OCI-LY7 (cell line): Measurements from ENCODE around the gene CIAPIN1. TPM values are rescaled to one million over a fixed set of nuclear protein-coding genes. Genes with fewer than 3 reads are reported as not detected.

Experiments
- BruUV-seq: library from RNA; stranded (reverse); fragments of 400-500 nt; replicated peaks from 2 replicates; lab custom pipeline; 2021; lab: Mats Ljungman, UMichigan
- CTCF ChIA-PET: fragments of 300-600 bp; sonication (Branson Sonifier 250); formaldehyde crosslinking; loops from one replicate; lab custom pipeline; 2022; ENCODE audit warnings: antibody characterized with exemption; ENCODE audit not compliant: unreplicated experiment; lab: Charles Lee
- POLR2A ChIA-PET: fragments of 300-600 bp; sonication (Branson Sonifier 250); formaldehyde crosslinking; loops from one replicate; lab custom pipeline; 2022; ENCODE audit warnings: antibody characterized with exemption; lab: Charles Lee
- DNase-seq: peaks from one replicate; pipeline ENCODE4 v3.0.0-alpha.2; 2015; ENCODE audit warnings: low spot score
- H2AFZ ChIP-seq: fragments of 200-600 bp; sonication (generic), shearing (Covaris generic); 2 replicates; pipeline ENCODE4 v1.6.1; 2014; ENCODE audit warnings: mild to moderate bottlenecking, antibody characterized with exemption, low read length, moderate library complexity
- H3K27ac ChIP-seq: fragments of 200-600 bp; sonication (generic); 2 replicates; pipeline ENCODE4 v1.5.1; 2014; ENCODE audit warnings: mixed run types, low read depth, mild to moderate bottlenecking, moderate library complexity, low read length, inconsistent platforms; ENCODE audit not compliant: poor library complexity, severe bottlenecking
- H3K36me3 ChIP-seq: fragments of 200-600 bp; sonication (generic); 2 replicates; pipeline ENCODE4 v1.6.1; 2014; ENCODE audit warnings: mild to moderate bottlenecking, antibody characterized with exemption, low read length, moderate library complexity, mixed read lengths; ENCODE audit not compliant: insufficient read depth
- H3K4me1 ChIP-seq: fragments of 200-600 bp; sonication (generic); 2 replicates; pipeline ENCODE4 v1.5.1; 2014; ENCODE audit warnings: mild to moderate bottlenecking, low read length; ENCODE audit not compliant: insufficient read depth, poor library complexity, severe bottlenecking
- H3K4me2 ChIP-seq: fragments of 200-600 bp; sonication (generic); 2 replicates; pipeline ENCODE4 v1.6.1; 2014; ENCODE audit warnings: mild to moderate bottlenecking, low read length
- H3K4me3 ChIP-seq: fragments of 200-600 bp; sonication (generic); 2 replicates; pipeline ENCODE4 v1.5.1; 2014; ENCODE audit warnings: mild to moderate bottlenecking, low read depth, low read length; ENCODE audit not compliant: poor library complexity, severe bottlenecking
- H3K79me2 ChIP-seq: fragments of 200-600 bp; sonication (generic); 2 replicates; pipeline ENCODE4 v1.6.1; 2016; ENCODE audit warnings: low read depth, mild to moderate bottlenecking, low read length, moderate library complexity, mixed read lengths; ENCODE audit not compliant: insufficient read depth
- H3K9me2 ChIP-seq: fragments of 200-600 bp; sonication (generic); 2 replicates; pipeline ENCODE4 v1.6.1; 2016; ENCODE audit warnings: mild to moderate bottlenecking, low read length, mixed read lengths; ENCODE audit not compliant: insufficient read depth
- H3K9me3 ChIP-seq: fragments of 200-600 bp; sonication (generic); 2 replicates; pipeline ENCODE4 v1.6.1; 2014; ENCODE audit warnings: mild to moderate bottlenecking, mixed run types, low read length, mixed read lengths
- H4K20me1 ChIP-seq: fragments of 200-600 bp; sonication (generic); 2 replicates; pipeline ENCODE4 v1.6.1; 2014; ENCODE audit warnings: mild to moderate bottlenecking, antibody characterized with exemption, low read length, moderate library complexity, mixed read lengths; ENCODE audit not compliant: insufficient read depth
- CTCF ChIP-seq: fragments of 200-600 bp; sonication (generic); conservative IDR thresholded peaks from 2 replicates; pipeline ENCODE4 v1.5.1; 2014; ENCODE audit warnings: mild to moderate bottlenecking, antibody characterized with exemption, low read length, moderate library complexity, mixed read lengths
- EZH2phosphoT487 ChIP-seq: fragments of 200-600 bp; sonication (generic); IDR thresholded peaks from 2 replicates; pipeline ENCODE4 v1.6.1; 2018; ENCODE audit warnings: low read depth, borderline replicate concordance, mild to moderate bottlenecking, mixed run types, antibody characterized with exemption, low read length, moderate library complexity, mixed read lengths
- intact Hi-C: fragments of 100-400 bp; cut with micrococcal nuclease; formaldehyde crosslinking; loops from one replicate; pipeline ENCODE4 v1.10.0; 2022; ENCODE audit not compliant: unreplicated experiment
- total RNA-seq, 2 experiments: library from RNA; depleted of rRNA in 1 of 2; stranded (reverse); fragments of >200 nt in 1 of 2; shearing (Covaris generic) in 1 of 2; gene quantifications; 2 replicates each; pipeline ENCODE4 v1.2.3, GENCODE V29; 2014 to 2022

CIAPIN1 gene
- total RNA-seq, 2 experiments from 2014 or later = 47.7 to 58.9 TPM

DNA sequence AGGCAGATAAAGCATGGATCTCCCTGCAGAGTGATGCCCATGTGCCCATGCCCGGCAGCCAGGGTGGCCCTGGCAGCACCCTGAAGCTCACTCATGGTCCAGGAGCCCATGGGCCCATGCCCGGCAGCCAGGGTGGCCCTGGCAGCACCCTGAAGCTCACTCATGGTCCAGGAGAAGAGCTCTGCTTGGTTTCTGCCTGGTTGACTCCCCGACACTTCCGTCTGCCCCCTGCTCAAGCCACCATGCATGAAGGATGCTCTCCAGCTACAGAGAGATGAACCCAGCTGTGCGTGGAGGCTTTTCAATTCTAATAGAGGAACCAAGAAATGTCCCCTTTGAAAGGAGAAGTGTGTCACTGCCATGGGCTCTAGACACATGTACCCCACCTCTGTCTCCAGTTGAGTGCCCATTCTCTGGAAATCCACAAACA lies 33.9 kb downstream of the CIAPIN1 start:
- ChIA-PET CTCF (interaction anchor here (0.6 to 1.2 kb wide), 4 partner anchors 24 to 200 kb away, joined by 3 to 6 read pairs (median 4); partner anchors contain the start of gene POLR2C), POLR2A (interaction anchor here (0.5 to 1.3 kb wide), 6 partner anchors 9 to 114 kb away, joined by 3 to 5 read pairs (median 3); partner anchors contain the start of genes CIAPIN1 and COQ9)
- no peaks in the 10 kb centered on the region for H3K79me2 ChIP-seq
- no peaks in the 10 kb centered on the region for H3K9me3 ChIP-seq
- no peaks in the 10 kb centered on the region for H4K20me1 ChIP-seq
- TF ChIP-seq CTCF (no peak), EZH2phosphoT487 (no peak)
- peak overlapping the region; percentile 69 for H3K27ac ChIP-seq
- intact Hi-C loops = loop anchor here (1.0 to 10.0 kb wide), 3 partner anchors 113 to 231 kb away; partner anchors contain the start of genes PSME3IP1 and RSPRY1
- H3K9me2 ChIP-seq = no peaks in the 10 kb centered on the region
- peak overlapping the region; percentile 68; the same call in 1 of the 2 replicates for H2AFZ ChIP-seq
- no TSS peak for BruUV-seq
- DNase-seq = peak; percentile 94
- H3K4me1 ChIP-seq = peaks cover 31% of the 10 kb centered on the region
- H3K4me2 ChIP-seq = peak overlapping the region; percentile 63
- no peaks in the 10 kb centered on the region for H3K36me3 ChIP-seq
- H3K4me3 ChIP-seq = peak overlapping the region; percentile 0

DNA sequence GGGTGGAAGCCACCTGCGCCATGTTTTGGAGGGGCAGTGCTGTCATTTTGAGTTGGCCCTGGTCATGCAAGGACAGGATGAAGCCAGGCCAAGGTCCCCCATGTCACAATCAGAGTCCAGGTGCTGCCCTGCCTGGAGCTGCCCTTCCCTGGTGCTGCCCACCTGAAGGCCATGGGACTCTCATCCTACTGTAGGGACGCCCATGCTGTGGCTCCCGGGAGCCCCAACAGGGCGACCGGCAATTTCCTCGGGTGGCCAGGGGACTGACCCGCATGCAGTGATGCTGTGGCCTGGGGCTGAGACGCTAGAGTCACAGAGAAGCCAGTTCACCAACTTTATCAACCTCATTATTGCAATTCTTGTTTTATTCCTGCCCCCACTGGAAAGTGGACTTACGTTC lies 34.6 kb downstream of the CIAPIN1 start:
- peak overlapping the region; percentile 63 for H3K4me2 ChIP-seq
- peaks cover 31% of the 10 kb centered on the region for H3K4me1 ChIP-seq
- no peak overlapping the region; the same call in 1 of the 2 replicates for H2AFZ ChIP-seq
- no peak overlapping the region for H3K4me3 ChIP-seq
- H4K20me1 ChIP-seq = no peaks in the 10 kb centered on the region
- H3K9me2 ChIP-seq = no peaks in the 10 kb centered on the region
- no peaks in the 10 kb centered on the region for H3K9me3 ChIP-seq
- ChIA-PET POLR2A (interaction anchor here (0.9 to 1.3 kb wide), 4 partner anchors 10 to 113 kb away, joined by 3 to 4 read pairs (median 3); partner anchors contain the start of genes CIAPIN1 and COQ9), CTCF (interaction anchor here (0.6 to 1.2 kb wide), 3 partner anchors 50 to 199 kb away, joined by 3 to 5 read pairs (median 3); partner anchors contain the start of gene POLR2C)
- no peaks in the 10 kb centered on the region for H3K36me3 ChIP-seq
- no peak for DNase-seq
- H3K27ac ChIP-seq = no peak overlapping the region
- TF ChIP-seq EZH2phosphoT487 = no peak
- TF ChIP-seq CTCF = no peak
- no peaks in the 10 kb centered on the region for H3K79me2 ChIP-seq
- BruUV-seq = no TSS peak
- intact Hi-C loops = loop anchor here (10.0 kb wide), 2 partner anchors 228 to 232 kb away; partner anchors contain the start of genes PSME3IP1 and RSPRY1
